CD14-positive monocyte (primary cell): ENCODE data around the gene PCNT. TPM values are rescaled to one million over a fixed set of nuclear protein-coding genes. Genes with fewer than 3 reads are reported as not detected.

Experiments used
- DNase-seq, 3 donors: peaks; one replicate each; pipeline ENCODE4 v3.0.0-alpha.2; 2011 to 2022
- H2AFZ ChIP-seq: 2 replicates; pipeline ENCODE4 v1.6.0; 2012; ENCODE audit warnings: mild to moderate bottlenecking, low read depth, low read length, inconsistent platforms; ENCODE audit not compliant: insufficient read depth, poor library complexity, severe bottlenecking
- H3K27ac ChIP-seq, 2 donors: 1 replicate in 1 of 2; 2 replicates in 1 of 2; pipeline ENCODE4 v1.5.1; 2012 to 2013; ENCODE audit warnings: low read length in 2 of 2, control low read depth in 1 of 2, inconsistent platforms in 1 of 2, low read depth in 1 of 2, mild to moderate bottlenecking in 1 of 2
- H3K27me3 ChIP-seq, 2 donors: one replicate each; pipeline versions ENCODE4 v1.6.0 to v1.6.1; 2011 to 2013; ENCODE audit warnings: low read length in 2 of 2; ENCODE audit not compliant: control insufficient read depth in 2 of 2, insufficient read depth in 2 of 2
- H3K36me3 ChIP-seq, 2 donors: replicated peaks in 1 of 2; 1 replicate in 1 of 2; 2 replicates in 1 of 2; pipeline versions ENCODE4 v1.5.1 to v1.6.1; 2012 to 2013; ENCODE audit warnings: low read length in 2 of 2, control low read depth in 1 of 2, inconsistent platforms in 1 of 2, mild to moderate bottlenecking in 1 of 2; ENCODE audit not compliant: insufficient read depth in 2 of 2, control insufficient read depth in 1 of 2
- H3K4me1 ChIP-seq, 2 donors: 1 replicate in 1 of 2; 2 replicates in 1 of 2; pipeline versions ENCODE4 v1.5.1 to v1.6.1; 2012 to 2013; ENCODE audit warnings: low read length in 2 of 2, control low read depth in 1 of 2, inconsistent platforms in 1 of 2, mild to moderate bottlenecking in 1 of 2, moderate library complexity in 1 of 2; ENCODE audit not compliant: insufficient read depth in 2 of 2, control insufficient read depth in 1 of 2
- H3K4me2 ChIP-seq: replicated peaks from 2 replicates; pipeline ENCODE3; 2012; ENCODE audit warnings: low read length, moderate library complexity, mild to moderate bottlenecking; ENCODE audit not compliant: poor library complexity, severe bottlenecking; ENCODE audit errors: extremely low read depth
- H3K4me3 ChIP-seq, 3 experiments: fragments of 200-600 bp in 1 of 3; sonication (generic) in 1 of 3; replicated peaks in 1 of 3; 1 replicate in 2 of 3; 2 replicates in 1 of 3; pipeline ENCODE4 v1.5.1; 2011 to 2013; ENCODE audit warnings: low read length in 3 of 3, mild to moderate bottlenecking in 3 of 3, control low read depth in 2 of 3, low read depth in 2 of 3, inconsistent platforms in 1 of 3, moderate library complexity in 1 of 3
- H3K79me2 ChIP-seq: 2 replicates; pipeline ENCODE4 v1.6.0; 2012; ENCODE audit warnings: mild to moderate bottlenecking, control low read depth, inconsistent platforms, low read length, moderate library complexity; ENCODE audit not compliant: insufficient read depth
- H3K9ac ChIP-seq: 2 replicates; pipeline ENCODE4 v1.6.0; 2017; ENCODE audit warnings: low read length, mild to moderate bottlenecking; ENCODE audit not compliant: insufficient read depth, poor library complexity, severe bottlenecking
- H3K9me3 ChIP-seq, 2 donors: replicated peaks in 1 of 2; 1 replicate in 1 of 2; 2 replicates in 1 of 2; pipeline versions ENCODE4 v1.5.1 to v1.6.1; 2012 to 2013; ENCODE audit warnings: low read length in 2 of 2, control low read depth in 1 of 2; ENCODE audit not compliant: control insufficient read depth in 1 of 2, insufficient read depth in 1 of 2
- H4K20me1 ChIP-seq: 2 replicates; pipeline ENCODE4 v1.6.0; 2012; ENCODE audit warnings: mild to moderate bottlenecking, low read length, control low read depth, moderate library complexity; ENCODE audit not compliant: insufficient read depth
- H3K27ac Mint-ChIP-seq, 7 donors: one replicate each; pipeline ENCODE4 v1.8.0; 2020; ENCODE audit warnings: mild to moderate bottlenecking in 7 of 7, mixed read lengths in 7 of 7, moderate library complexity in 6 of 7, inconsistent platforms in 2 of 7
- H3K27me3 Mint-ChIP-seq, 3 donors: one replicate each; pipeline ENCODE4 v1.8.0; 2021 to 2022; ENCODE audit warnings: low read depth in 3 of 3, mild to moderate bottlenecking in 3 of 3, mixed read lengths in 3 of 3, moderate library complexity in 3 of 3, inconsistent platforms in 1 of 3
- H3K36me3 Mint-ChIP-seq, 2 donors: one replicate each; pipeline ENCODE4 v1.8.0; 2020; ENCODE audit warnings: mixed read lengths in 2 of 2, inconsistent platforms in 1 of 2, mild to moderate bottlenecking in 1 of 2
- H3K4me1 Mint-ChIP-seq: one replicate; pipeline ENCODE4 v1.8.0; 2020; ENCODE audit warnings: mild to moderate bottlenecking, mixed read lengths
- H3K4me3 Mint-ChIP-seq, 2 donors: one replicate each; pipeline ENCODE4 v1.8.0; 2020; ENCODE audit warnings: mild to moderate bottlenecking in 2 of 2, mixed read lengths in 2 of 2, moderate library complexity in 1 of 2
- H3K9me3 Mint-ChIP-seq, 7 donors: one replicate each; pipeline ENCODE4 v1.8.0; 2020 to 2022; ENCODE audit warnings: mixed read lengths in 7 of 7, mild to moderate bottlenecking in 6 of 7, moderate library complexity in 6 of 7, inconsistent platforms in 2 of 7
- CTCF ChIP-seq: fragments of 200-600 bp; IDR thresholded peaks from one replicate; pipeline ENCODE4 v1.8.0; 2022; ENCODE audit warnings: antibody characterized with exemption, mild to moderate bottlenecking
- WGBS: methylation state at CpG from one replicate; pipeline ENCODE4 v1.1.5; 2013; ENCODE audit warnings: missing lambda C conversion rate; ENCODE audit not compliant: insufficient coverage; 5-methylcytosine and 5-hydroxymethylcytosine counted together
- intact Hi-C, 2 donors: fragments of 100-400 bp; cut with micrococcal nuclease; formaldehyde crosslinking; loops; one replicate each; pipeline versions ENCODE4 v1.15.0 to v1.15.1; 2023
- polyA plus RNA-seq, 3 donors: library from polyadenylated mRNA; depleted of rRNA in 1 of 3; unstranded in 2 of 3; stranded (reverse) in 1 of 3; fragments of 300-500 nt in 2 of 3; fragments of >200 nt in 1 of 3; fragmentation: Illumina TruSeq in 2 of 3; gene quantifications; 1 replicate in 2 of 3; 2 replicates in 1 of 3; pipeline ENCODE4 v1.2.3, GENCODE V29; 2012 to 2021

PCNT gene
- polyA plus RNA-seq, 3 donors = 4.2 to 16.3 (median 5.1) TPM

GRCh38 chr21:46397993-46398392 is 74.0 kb downstream of the PCNT start:
- no peak for DNase-seq
- Histone ChIP-seq H3K4me3 (no peak overlapping the region), H3K36me3 (peaks cover 54 to 87% of the 10 kb centered on the region in 2 donors), H3K9me3 (no peaks in the 10 kb centered on the region), H3K27ac (no peak overlapping the region), H3K4me1 (no peaks in the 10 kb centered on the region), H3K27me3 (no peaks in the 10 kb centered on the region), H3K9ac (no peak overlapping the region), H3K79me2 (no peaks in the 10 kb centered on the region), H4K20me1 (no peaks in the 10 kb centered on the region), H2AFZ (no peak overlapping the region), H3K4me2 (no peak overlapping the region)
- TF ChIP-seq CTCF = no peak
- Mint-ChIP-seq H3K4me3 (no peak overlapping the region), H3K27ac (no peak overlapping the region), H3K27me3 (no peaks in the 10 kb centered on the region), H3K4me1 (no peaks in the 10 kb centered on the region), H3K9me3 (no peaks in the 10 kb centered on the region), H3K36me3 (peaks cover 72 to 84% of the 10 kb centered on the region in 2 donors)
- intact Hi-C loops = no loop called here
- WGBS = 97% methylated on average over 22 of the region's 22 CpGs

- Mint-ChIP-seq H3K4me3 (no peak overlapping the region), H3K36me3 (peaks cover 75 to 82% of the 10 kb centered on the region in 2 donors), H3K4me1 (no peaks in the 10 kb centered on the region), H3K27ac (peak overlapping the region in 4 of 7 donors; percentile 4 to 65 (median 19)), H3K27me3 (no peaks in the 10 kb centered on the region), H3K9me3 (no peaks in the 10 kb centered on the region)
- Histone ChIP-seq H3K36me3 (peaks cover 54 to 87% of the 10 kb centered on the region in 2 donors), H2AFZ (no peak overlapping the region), H3K79me2 (no peaks in the 10 kb centered on the region), H3K9me3 (no peaks in the 10 kb centered on the region), H3K4me1 (no peaks in the 10 kb centered on the region), H3K27me3 (no peaks in the 10 kb centered on the region), H3K9ac (no peak overlapping the region), H3K27ac (no peak overlapping the region), H3K4me3 (no peak overlapping the region), H4K20me1 (no peaks in the 10 kb centered on the region), H3K4me2 (no peak overlapping the region)
- intact Hi-C loops = no loop called here
- TF ChIP-seq CTCF = no peak
- no peak for DNase-seq
- 100% methylated on average over 1 of the region's 1 CpG for WGBS
Measured at GRCh38 chr21:46399129-46399528, 75.2 kb downstream of the PCNT start.
